Fibroblast of mammary gland (primary cell): ENCODE measurements around the gene NOS1.
"Not testable (repeated sequence)": the region's sequence is repeated elsewhere in the genome, so short reads cannot be mapped to it uniquely, and the experiment has no call there.

ENCODE experiments used
- DNase-seq: peaks from one replicate; pipeline ENCODE4 v3.0.0-alpha.2; 2010; ENCODE audit warnings: low read depth
- H3K4me3 ChIP-seq: 2 replicates; pipeline ENCODE4 v1.5.1; 2011; ENCODE audit warnings: low read depth, mild to moderate bottlenecking, low read length, moderate library complexity; ENCODE audit not compliant: control insufficient read depth
- CTCF ChIP-seq: conservative IDR thresholded peaks from 2 replicates; pipeline ENCODE4 v1.5.1; 2011; ENCODE audit warnings: low read depth, low read length, inconsistent platforms; ENCODE audit not compliant: control insufficient read depth, insufficient read depth

Gene NOS1

GRCh38 chr12:117402363-117402762 lies 40.9 kb upstream of the NOS1 start:
- no peak overlapping the region for H3K4me3 ChIP-seq
- no peak for DNase-seq
- no peak for TF ChIP-seq CTCF

- no peak overlapping the region for H3K4me3 ChIP-seq
- no peak for DNase-seq
- no peak for TF ChIP-seq CTCF
These were observed 39.5 kb upstream of the NOS1 start for GRCh38 chr12:117400912-117401311.

GRCh38 chr12:117398482-117398881 lies 37.1 kb upstream of the NOS1 start:
- not testable (repeated sequence) for H3K4me3 ChIP-seq, DNase-seq

GRCh38 chr12:117395766-117396165 lies 34.3 kb upstream of the NOS1 start:
- no peak for DNase-seq
- no peak for TF ChIP-seq CTCF
- H3K4me3 ChIP-seq = no peak overlapping the region

GRCh38 chr12:117394491-117394890 lies 33.1 kb upstream of the NOS1 start:
- no peak for DNase-seq
- TF ChIP-seq CTCF = no peak

DNA sequence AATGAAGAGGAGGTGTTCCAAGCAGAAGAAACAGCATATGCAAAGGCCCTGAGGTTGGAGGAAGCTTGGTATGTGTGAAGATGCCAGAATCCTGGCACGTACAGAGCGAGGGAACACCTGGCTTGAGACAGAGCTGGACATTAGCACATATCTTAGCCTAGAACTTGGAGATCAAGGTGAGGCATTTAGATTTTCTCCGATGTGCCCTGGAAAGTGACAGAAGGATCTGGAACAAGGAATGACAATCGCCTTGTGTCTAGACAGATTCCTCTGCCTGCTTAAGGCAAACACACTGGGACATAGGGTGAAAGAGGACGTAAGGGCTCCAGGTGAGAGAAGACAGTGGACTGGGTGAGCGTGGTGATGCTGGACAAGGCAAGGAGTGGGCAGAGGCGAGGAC lies 32.2 kb upstream of the NOS1 start:
- no peak for TF ChIP-seq CTCF
- no peak for DNase-seq
- H3K4me3 ChIP-seq = no peak overlapping the region

More at GRCh38 chr12:117394491-117394890, 33.1 kb upstream of the NOS1 start:
- no peak overlapping the region for H3K4me3 ChIP-seq

DNA sequence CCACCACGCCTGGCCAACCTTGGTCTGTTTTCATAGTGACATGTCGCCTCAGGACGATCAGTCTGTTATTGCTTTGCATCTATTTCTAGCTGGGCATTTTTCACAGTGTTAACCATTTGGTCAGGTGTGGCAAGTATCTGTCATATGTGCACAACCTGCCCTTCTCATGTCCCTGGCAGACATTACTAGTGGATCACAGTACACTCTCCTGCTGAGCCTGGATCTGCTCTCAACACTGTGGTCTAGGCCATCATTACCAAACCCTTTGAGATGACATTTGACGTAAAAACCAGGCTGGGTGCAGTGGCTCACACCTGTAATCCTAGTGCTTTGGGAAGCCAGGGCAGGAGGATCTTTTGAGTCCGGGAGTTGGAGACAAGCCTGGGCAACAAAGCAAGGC lies 29.4 kb upstream of the NOS1 start:
- no peak overlapping the region for H3K4me3 ChIP-seq
- no peak for TF ChIP-seq CTCF
- DNase-seq = no peak
